Omental fat pad (tissue), 4 donors: ENCODE measurements around the gene SIM1. TPM values are rescaled to one million over a fixed set of nuclear protein-coding genes. Genes with fewer than 3 reads are reported as not detected.
A peak's percentile ranks its signal among the peaks of the same experiment; 100 is the strongest.

ENCODE experiments used
- ATAC-seq: fragments of 150-250 bp; one replicate; pipeline ENCODE4 v1.9.1; 2016; ENCODE audit warnings: mild to moderate bottlenecking, moderate library complexity; ENCODE audit not compliant: low FRiP score
- DNase-seq: peaks from one replicate; pipeline ENCODE4 v3.0.0-alpha.2; 2019; ENCODE audit warnings: low spot score
- CTCF ChIP-seq, 3 donors: fragments of 450-650 bp; IDR thresholded peaks; one replicate each; pipeline ENCODE4 v1.5.1; 2016 to 2017; ENCODE audit warnings: antibody characterized with exemption in 3 of 3, mild to moderate bottlenecking in 3 of 3, moderate library complexity in 2 of 3
- total RNA-seq, 4 donors: library from RNA; depleted of rRNA; stranded (reverse); fragments of >200 nt; gene quantifications; one replicate each; pipeline ENCODE4 v1.1.0, GENCODE V29; 2016

Gene SIM1
- total RNA-seq, 4 donors from 2014 or later: 0.32 TPM; not detected in 3

- DNase-seq: no peak
- no peak for TF ChIP-seq CTCF (IDR thresholded peaks at IDR 0.05)
- ATAC-seq: no peak
Measured at GRCh38 chr6:100482698-100483097, 18.0 kb upstream of the SIM1 start.

- TF ChIP-seq CTCF (IDR thresholded peaks at IDR 0.05): peak in 1 of 3 donors; percentile 36
- ATAC-seq (no peak), DNase-seq (no peak)
Measured at GRCh38 chr6:100479179-100480035, 14.7 kb upstream of the SIM1 start.

GRCh38 chr6:100475554-100476320, 11.0 kb upstream of the SIM1 start:
- ATAC-seq: no peak
- TF ChIP-seq CTCF (IDR thresholded peaks at IDR 0.05): no peak

GRCh38 chr6:100473182-100473581, 8.5 kb upstream of the SIM1 start:
- ATAC-seq: no peak
- no peak for DNase-seq
- TF ChIP-seq CTCF (IDR thresholded peaks at IDR 0.05): no peak

More at GRCh38 chr6:100475554-100476320, 11.0 kb upstream of the SIM1 start:
- no peak for DNase-seq

- no peak for TF ChIP-seq CTCF (IDR thresholded peaks at IDR 0.05)
- ATAC-seq (no peak), DNase-seq (no peak)
Measured at GRCh38 chr6:100472674-100473073, 8.0 kb upstream of the SIM1 start.

- DNase-seq: no peak
- no peak for ATAC-seq
Measured at GRCh38 chr6:100470422-100471120, 5.8 kb upstream of the SIM1 start.

More at GRCh38 chr6:100470422-100471120, 5.8 kb upstream of the SIM1 start:
- TF ChIP-seq CTCF (IDR thresholded peaks at IDR 0.05): no peak
